ENCODE measurements around the gene CYP46A1.

GRCh38 chr14:99636487-99636886, 47.6 kb upstream of the CYP46A1 start:
- TF ChIP-seq TAF1 (conservative IDR thresholded peaks at IDR 0.05) (no peak), CTCF (IDR thresholded peaks at IDR 0.05; ENCODE audit: low read depth, low read length, missing input control) (no peak), GABPA (IDR thresholded peaks at IDR 0.05 in 1 of 2, conservative IDR thresholded peaks at IDR 0.05 in 1 of 2) (no peak), ZBTB33 (IDR thresholded peaks at IDR 0.05) (no peak), ATF3 (IDR thresholded peaks at IDR 0.05) (no peak), RXRA (IDR thresholded peaks at IDR 0.05) (no peak), MAX (IDR thresholded peaks at IDR 0.05) (no peak), JUND (IDR thresholded peaks at IDR 0.05) (no peak), FOXA1 (IDR thresholded peaks at IDR 0.05) (no peak), HNF4A (conservative IDR thresholded peaks at IDR 0.05) (no peak), REST (IDR thresholded peaks at IDR 0.05) (no peak), YY1 (IDR thresholded peaks at IDR 0.05) (no peak), SP1 (IDR thresholded peaks at IDR 0.05) (no peak), EGR1 (IDR thresholded peaks at IDR 0.05; ENCODE audit: low read depth in 2 of 2) (no peak)

Data from liver (tissue), 3 donors.